Measurements from ENCODE around the gene PCCA. TPM values are rescaled to one million over a fixed set of nuclear protein-coding genes. Genes with fewer than 3 reads are reported as not detected.

PCCA gene
- total and polyA plus RNA-seq, 2 of the 13 experiments (the other 11 are each of a cell fraction or from before 2014, with no cell fraction given) = 15.0 to 32.2 TPM

- H3K9me3 ChIP-seq (ENCODE audit: low read length) = no peaks in the 10 kb centered on the region
- 93% methylated on average over 2 of the region's 2 CpGs for WGBS (ENCODE audit: low lambda C conversion rate)
- no peak overlapping the region for H3K9ac ChIP-seq (ENCODE audit: insufficient read depth, low read depth, low read length)
- no peak overlapping the region for H2AFZ ChIP-seq (ENCODE audit: low read length)
- CTCF ChIA-PET (ENCODE audit: low intra/inter-chr PET ratio, low total read pairs) = no interaction called here
- no peak overlapping the region for H3K4me2 ChIP-seq (ENCODE audit: low read depth, low read length)
- POLR2A ChIA-PET = no interaction called here
- no peak for DNase-seq (ENCODE audit: low spot score)
- no peak overlapping the region for H3K4me3 ChIP-seq (replicated peaks in 1 of 3; ENCODE audit: insufficient read depth in 1 of 3, low read depth in 2 of 3, low read length in 3 of 3)
- H3K36me3 ChIP-seq (replicated peaks in 1 of 2; ENCODE audit: control insufficient read depth in 1 of 2, insufficient read depth in 2 of 2, low read length in 2 of 2) = peaks cover 1 to 6% of the 10 kb centered on the region in 2 experiments; a peak in 2 of 5 replicates
- in situ Hi-C loops (cut with HindIII; ENCODE audit: extremely low pct_ligation_motif_present, low pct_unique_long_range_greater_than_20kb) = no loop called here
- peaks cover 2% of the 10 kb centered on the region for H3K79me2 ChIP-seq (ENCODE audit: insufficient read depth, low read length)
- intact Hi-C loops (cut with micrococcal nuclease; ENCODE audit: unreplicated experiment) = no loop called here
- no peak overlapping the region for H3K27ac ChIP-seq (ENCODE audit: extremely low read length, insufficient read depth, low read length)
- 0 out of 2 replicates have a peak, but pooled peaks cover 4% of the 10 kb centered on the region for H4K20me1 ChIP-seq (ENCODE audit: insufficient read depth, low read length)
- no peaks in the 10 kb centered on the region for H3K27me3 ChIP-seq (ENCODE audit: control insufficient read depth in 1 of 2, insufficient read depth in 2 of 2, low read length in 2 of 2)
- peaks cover 19% of the 10 kb centered on the region for H3K4me1 ChIP-seq (ENCODE audit: insufficient read depth, low read length)
- BruUV-seq (replicated peaks) = no TSS peak
- no peak for ATAC-seq
- no peak for FAIRE-seq
- TF ChIP-seq ZBTB46 (CRISPR knock-in tag; IDR thresholded peaks at IDR 0.05; ENCODE audit: borderline replicate concordance) (no peak), ELF3 (CRISPR knock-in tag; IDR thresholded peaks at IDR 0.05) (no peak), CAMTA2 (CRISPR knock-in tag; IDR thresholded peaks at IDR 0.05; ENCODE audit: borderline replicate concordance) (no peak), USF2 (IDR thresholded peaks at IDR 0.05; ENCODE audit: low read depth, low read length) (no peak), USF2 (CRISPR knock-in tag; IDR thresholded peaks at IDR 0.05; ENCODE audit: borderline replicate concordance) (no peak), ZBTB34 (CRISPR knock-in tag; IDR thresholded peaks at IDR 0.05) (no peak)
- TF ChIP-seq, protein P1, sequence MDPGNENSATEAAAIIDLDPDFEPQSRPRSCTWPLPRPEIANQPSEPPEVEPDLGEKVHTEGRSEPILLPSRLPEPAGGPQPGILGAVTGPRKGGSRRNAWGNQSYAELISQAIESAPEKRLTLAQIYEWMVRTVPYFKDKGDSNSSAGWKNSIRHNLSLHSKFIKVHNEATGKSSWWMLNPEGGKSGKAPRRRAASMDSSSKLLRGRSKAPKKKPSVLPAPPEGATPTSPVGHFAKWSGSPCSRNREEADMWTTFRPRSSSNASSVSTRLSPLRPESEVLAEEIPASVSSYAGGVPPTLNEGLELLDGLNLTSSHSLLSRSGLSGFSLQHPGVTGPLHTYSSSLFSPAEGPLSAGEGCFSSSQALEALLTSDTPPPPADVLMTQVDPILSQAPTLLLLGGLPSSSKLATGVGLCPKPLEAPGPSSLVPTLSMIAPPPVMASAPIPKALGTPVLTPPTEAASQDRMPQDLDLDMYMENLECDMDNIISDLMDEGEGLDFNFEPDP (CRISPR knock-in tag; conservative IDR thresholded peaks at IDR 0.05) = no peak
- TF ChIP-seq, protein P2, sequence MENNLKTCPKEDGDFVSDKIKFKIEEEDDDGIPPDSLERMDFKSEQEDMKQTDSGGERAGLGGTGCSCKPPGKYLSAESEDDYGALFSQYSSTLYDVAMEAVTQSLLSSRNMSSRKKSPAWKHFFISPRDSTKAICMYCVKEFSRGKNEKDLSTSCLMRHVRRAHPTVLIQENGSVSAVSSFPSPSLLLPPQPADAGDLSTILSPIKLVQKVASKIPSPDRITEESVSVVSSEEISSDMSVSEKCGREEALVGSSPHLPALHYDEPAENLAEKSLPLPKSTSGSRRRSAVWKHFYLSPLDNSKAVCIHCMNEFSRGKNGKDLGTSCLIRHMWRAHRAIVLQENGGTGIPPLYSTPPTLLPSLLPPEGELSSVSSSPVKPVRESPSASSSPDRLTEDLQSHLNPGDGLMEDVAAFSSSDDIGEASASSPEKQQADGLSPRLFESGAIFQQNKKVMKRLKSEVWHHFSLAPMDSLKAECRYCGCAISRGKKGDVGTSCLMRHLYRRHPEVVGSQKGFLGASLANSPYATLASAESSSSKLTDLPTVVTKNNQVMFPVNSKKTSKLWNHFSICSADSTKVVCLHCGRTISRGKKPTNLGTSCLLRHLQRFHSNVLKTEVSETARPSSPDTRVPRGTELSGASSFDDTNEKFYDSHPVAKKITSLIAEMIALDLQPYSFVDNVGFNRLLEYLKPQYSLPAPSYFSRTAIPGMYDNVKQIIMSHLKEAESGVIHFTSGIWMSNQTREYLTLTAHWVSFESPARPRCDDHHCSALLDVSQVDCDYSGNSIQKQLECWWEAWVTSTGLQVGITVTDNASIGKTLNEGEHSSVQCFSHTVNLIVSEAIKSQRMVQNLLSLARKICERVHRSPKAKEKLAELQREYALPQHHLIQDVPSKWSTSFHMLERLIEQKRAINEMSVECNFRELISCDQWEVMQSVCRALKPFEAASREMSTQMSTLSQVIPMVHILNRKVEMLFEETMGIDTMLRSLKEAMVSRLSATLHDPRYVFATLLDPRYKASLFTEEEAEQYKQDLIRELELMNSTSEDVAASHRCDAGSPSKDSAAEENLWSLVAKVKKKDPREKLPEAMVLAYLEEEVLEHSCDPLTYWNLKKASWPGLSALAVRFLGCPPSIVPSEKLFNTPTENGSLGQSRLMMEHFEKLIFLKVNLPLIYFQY (CRISPR knock-in tag; IDR thresholded peaks at IDR 0.05; ENCODE audit: borderline replicate concordance) = no peak
- TF ChIP-seq, protein P3, sequence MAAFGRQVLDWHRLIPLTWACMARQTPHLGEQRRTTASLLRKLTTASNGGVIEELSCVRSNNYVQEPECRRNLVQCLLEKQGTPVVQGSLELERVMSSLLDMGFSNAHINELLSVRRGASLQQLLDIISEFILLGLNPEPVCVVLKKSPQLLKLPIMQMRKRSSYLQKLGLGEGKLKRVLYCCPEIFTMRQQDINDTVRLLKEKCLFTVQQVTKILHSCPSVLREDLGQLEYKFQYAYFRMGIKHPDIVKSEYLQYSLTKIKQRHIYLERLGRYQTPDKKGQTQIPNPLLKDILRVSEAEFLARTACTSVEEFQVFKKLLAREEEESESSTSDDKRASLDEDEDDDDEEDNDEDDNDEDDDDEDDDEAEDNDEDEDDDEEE (CRISPR knock-in tag; IDR thresholded peaks at IDR 0.05) = no peak
Measured at GRCh38 chr13:100140441-100140840, 51.5 kb downstream of the PCCA start.
